ENCODE data around the gene CLDN10.
"Not testable (repeated sequence)": the region's sequence is repeated elsewhere in the genome, so short reads cannot be mapped to it uniquely, and the experiment has no call there.

CLDN10 gene

DNA sequence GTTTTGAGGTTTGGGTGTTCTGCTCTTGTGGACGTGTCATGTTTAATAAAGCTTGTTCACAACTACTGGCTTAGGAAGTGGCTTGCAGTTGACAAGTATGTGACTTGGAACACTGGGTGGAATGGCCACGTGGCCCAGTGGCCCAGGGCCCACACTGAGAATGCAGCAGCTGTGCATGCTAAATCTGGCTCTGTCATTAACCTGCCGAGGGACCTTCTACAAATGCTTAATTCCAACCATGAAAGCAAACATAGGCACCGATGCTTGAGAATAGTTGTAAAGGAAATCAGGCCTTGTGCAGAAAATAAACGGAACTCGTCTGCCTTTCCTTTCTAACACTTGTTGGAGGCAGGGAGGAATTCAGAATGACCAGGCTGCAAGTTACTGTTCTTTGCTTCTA is 11.6 kb upstream of the CLDN10 start:
- DNase-seq (ENCODE audit: low read depth, low spot score), result no peak
- H3K27ac ChIP-seq, result no peak overlapping the region

DNA sequence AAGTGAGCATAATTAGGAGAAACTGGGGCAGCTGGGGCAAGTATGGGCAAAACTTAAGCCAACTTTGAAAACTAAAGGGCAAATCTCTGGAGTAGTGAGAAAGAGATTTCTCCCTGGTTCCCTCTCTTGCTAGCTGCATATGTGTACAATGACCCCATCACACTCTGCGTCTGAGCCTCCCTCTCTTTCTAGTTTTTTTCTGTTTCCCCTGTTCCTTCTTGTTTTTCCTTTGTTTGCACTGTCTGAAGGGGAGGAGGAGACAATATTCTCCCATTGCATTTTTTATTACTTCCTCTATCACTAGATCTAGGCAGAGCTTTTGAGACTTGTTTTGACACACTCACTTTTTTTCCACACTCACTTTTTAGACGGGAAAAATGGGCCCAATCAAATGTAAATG is 11.2 kb upstream of the CLDN10 start:
- no peak overlapping the region for H3K27ac ChIP-seq
- DNase-seq (ENCODE audit: low read depth, low spot score), result no peak

DNA sequence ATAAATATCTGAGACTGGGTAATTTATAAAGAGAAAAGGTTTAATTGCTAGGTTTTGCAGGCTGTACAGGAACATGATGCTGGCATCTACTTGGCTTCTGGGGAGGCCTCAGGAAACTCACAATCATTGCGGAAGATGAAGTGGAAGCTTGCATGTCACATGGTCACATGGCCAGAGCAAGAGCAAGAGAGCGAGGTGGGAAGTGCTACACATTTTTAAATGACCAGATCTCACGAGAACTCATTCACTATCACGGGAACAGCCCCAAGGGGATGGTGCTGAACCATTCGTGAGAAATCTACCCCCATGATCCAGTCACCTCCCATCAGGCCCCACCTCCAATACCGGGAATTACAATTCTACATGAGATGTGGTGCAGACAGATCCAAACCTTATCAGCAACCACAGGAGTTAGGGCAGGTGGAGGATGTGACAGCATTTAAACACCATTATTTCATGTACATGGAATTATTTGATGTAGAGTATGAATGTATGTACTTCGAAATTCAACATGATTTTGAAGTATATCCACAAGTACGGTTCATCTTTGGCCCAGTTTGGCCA is 10.5 kb upstream of the CLDN10 start:
- DNase-seq (ENCODE audit: low read depth, low spot score), result no peak
- no peak overlapping the region for H3K27ac ChIP-seq

DNA sequence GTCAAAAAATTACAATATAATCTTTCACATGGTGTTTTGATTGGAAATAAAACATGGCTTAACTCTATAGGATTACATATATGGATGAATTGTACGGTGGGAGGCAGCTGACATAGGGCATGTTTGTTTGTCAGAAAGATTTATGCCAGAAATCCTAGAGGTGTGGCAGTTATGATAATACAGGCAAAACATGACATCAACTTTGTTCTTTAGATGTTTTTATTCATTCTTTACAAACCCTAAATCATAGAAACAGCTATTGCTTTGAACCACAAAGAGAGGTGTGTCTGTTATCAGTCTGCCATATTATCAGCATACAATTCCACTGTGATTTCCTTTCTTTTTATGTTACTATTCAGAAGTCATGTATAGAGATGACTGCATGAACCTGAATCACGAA is 8.2 kb upstream of the CLDN10 start:
- no peak overlapping the region for H3K27ac ChIP-seq
- DNase-seq (ENCODE audit: low read depth, low spot score), result no peak

DNA sequence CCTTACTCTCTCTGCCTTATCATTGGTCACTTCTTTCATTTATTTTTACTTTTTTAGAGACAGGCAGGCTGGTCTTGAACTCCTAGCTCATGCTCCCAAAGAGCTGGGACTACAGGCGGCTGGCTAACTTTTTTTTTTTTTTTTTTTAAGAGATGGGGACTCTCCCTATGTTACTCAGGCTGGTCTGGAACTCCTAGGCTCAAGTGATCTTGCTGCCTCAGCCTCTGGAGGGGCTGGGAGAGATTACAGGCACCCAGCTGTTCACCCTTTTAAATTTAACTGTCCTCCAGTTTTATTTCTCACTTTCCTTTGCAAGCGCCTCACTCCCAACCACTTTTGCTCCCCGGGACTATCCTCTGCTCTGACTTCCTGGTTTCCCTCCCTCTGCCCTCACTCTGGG is 5.6 kb upstream of the CLDN10 start:
- no peak for DNase-seq (ENCODE audit: low read depth, low spot score)
- no peak overlapping the region for H3K27ac ChIP-seq

GRCh38 chr13:95547531-95548167 is 4.9 kb upstream of the CLDN10 start:
- no peak for DNase-seq (ENCODE audit: low read depth, low spot score)
- H3K27ac ChIP-seq, result no peak overlapping the region

GRCh38 chr13:95552208-95552538 is 347 bp upstream of the CLDN10 start:
- no peak for DNase-seq (ENCODE audit: low read depth, low spot score)
- no peak overlapping the region for H3K27ac ChIP-seq

- DNase-seq (ENCODE audit: low read depth, low spot score), result no peak
- H3K27ac ChIP-seq, result no peak overlapping the region
Measured at GRCh38 chr13:95553581-95554385, 1.3 kb downstream of the CLDN10 start.

GRCh38 chr13:95557013-95557412 is 4.5 kb downstream of the CLDN10 start:
- no peak for DNase-seq (ENCODE audit: low read depth, low spot score)
- H3K27ac ChIP-seq, result no peak overlapping the region

GRCh38 chr13:95559100-95559499 is 6.6 kb downstream of the CLDN10 start:
- H3K27ac ChIP-seq, result no peak overlapping the region
- DNase-seq (ENCODE audit: low read depth, low spot score), result peak; percentile 22

DNA sequence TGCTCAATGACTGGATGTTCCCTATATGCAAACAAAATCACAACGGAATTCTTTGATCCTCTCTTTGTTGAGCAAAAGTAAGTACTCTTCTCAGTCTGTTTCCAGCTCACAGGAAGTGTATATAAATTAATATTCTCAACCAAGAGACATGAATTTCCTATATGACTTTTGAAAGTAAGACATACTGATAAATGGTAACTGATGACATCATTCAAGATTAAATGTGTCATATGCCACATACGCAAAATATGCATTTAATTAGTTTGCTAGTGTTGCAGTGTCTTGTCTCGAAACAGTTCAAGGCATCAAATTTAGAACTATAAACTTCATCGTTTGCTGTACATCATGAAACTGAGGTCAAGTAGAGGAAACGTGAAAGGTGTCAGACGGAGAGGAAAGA is 7.9 kb downstream of the CLDN10 start:
- no peak overlapping the region for H3K27ac ChIP-seq
- no peak for DNase-seq (ENCODE audit: low read depth, low spot score)

- no peak overlapping the region for H3K27ac ChIP-seq
- no peak for DNase-seq (ENCODE audit: low read depth, low spot score)
Measured at GRCh38 chr13:95564091-95564490, 11.6 kb downstream of the CLDN10 start.

- DNase-seq (ENCODE audit: low read depth, low spot score), result peak; percentile 26
- peak overlapping the region; percentile 12 for H3K27ac ChIP-seq
Measured at GRCh38 chr13:95564733-95565291, 12.3 kb downstream of the CLDN10 start.

GRCh38 chr13:95565758-95566157 is 13.2 kb downstream of the CLDN10 start:
- not testable (repeated sequence) for DNase-seq (ENCODE audit: low read depth, low spot score); H3K27ac ChIP-seq

DNA sequence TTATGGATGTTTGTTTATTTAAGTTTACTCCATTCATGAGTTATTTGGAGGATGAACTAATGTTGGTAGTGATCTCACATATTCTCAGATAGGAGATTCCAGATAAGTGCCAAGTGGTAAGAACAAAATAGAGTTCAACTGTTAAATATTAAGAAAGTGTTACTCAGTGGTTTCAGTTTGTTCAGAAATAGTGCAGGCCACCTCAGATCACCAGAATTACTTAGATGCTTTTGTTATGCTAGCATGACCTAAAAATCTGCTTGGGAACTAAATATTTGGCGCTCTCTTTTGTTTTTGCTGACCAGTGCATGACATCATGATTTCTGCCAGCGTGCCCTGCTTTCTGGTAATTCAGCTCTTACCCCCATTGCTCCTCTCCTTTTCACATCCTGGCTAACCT is 15.6 kb downstream of the CLDN10 start:
- no peak overlapping the region for H3K27ac ChIP-seq
- DNase-seq (ENCODE audit: low read depth, low spot score), result no peak

- no peak overlapping the region for H3K27ac ChIP-seq
- DNase-seq (ENCODE audit: low read depth, low spot score), result no peak
Measured at GRCh38 chr13:95570016-95570415, 17.5 kb downstream of the CLDN10 start.

DNA sequence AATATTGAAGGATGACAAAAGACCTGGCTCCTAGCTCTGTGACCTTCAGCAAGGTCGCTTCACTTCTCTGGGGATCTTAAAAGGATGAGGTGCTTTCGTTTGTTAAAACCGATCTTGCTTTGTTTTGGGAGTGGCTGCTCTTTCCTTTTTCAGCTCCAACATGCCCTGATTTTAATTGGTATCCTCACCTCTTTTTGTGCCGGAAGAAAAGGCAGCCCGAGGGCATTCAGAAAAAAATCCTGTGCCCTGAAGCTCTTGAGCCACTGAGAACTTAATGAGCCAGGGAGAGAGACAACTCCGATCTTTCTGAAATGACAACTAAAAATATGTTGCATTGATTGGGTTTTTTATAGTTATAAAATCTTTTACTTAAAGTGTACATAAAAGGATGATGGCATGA is 19.4 kb downstream of the CLDN10 start:
- H3K27ac ChIP-seq, result no peak overlapping the region
- DNase-seq (ENCODE audit: low read depth, low spot score), result no peak

GRCh38 chr13:95573221-95573620 is 20.7 kb downstream of the CLDN10 start:
- DNase-seq (ENCODE audit: low read depth, low spot score), result peak; percentile 12

DNA sequence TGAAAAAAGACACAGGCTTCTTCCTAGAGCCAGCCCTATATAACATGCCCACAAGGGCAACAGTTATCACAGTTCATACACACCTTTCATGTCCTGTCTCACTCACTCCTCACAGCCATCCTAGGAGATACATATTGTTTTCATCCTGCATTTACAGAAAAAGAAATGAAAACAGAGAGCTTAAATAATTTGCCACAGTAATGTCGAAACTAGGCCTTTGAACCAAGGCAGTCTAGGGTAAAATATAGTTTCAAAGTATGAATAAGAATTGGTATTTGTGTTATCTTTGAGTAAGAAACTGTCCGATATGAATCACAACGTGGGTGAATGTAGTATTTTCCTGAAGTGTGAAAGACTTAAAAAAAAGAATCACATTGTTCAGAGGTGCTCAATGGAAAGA is 26.8 kb downstream of the CLDN10 start:
- H3K27ac ChIP-seq, result no peak overlapping the region
- no peak for DNase-seq (ENCODE audit: low read depth, low spot score)

More at GRCh38 chr13:95573221-95573620, 20.7 kb downstream of the CLDN10 start:
- H3K27ac ChIP-seq, result no peak overlapping the region

DNA sequence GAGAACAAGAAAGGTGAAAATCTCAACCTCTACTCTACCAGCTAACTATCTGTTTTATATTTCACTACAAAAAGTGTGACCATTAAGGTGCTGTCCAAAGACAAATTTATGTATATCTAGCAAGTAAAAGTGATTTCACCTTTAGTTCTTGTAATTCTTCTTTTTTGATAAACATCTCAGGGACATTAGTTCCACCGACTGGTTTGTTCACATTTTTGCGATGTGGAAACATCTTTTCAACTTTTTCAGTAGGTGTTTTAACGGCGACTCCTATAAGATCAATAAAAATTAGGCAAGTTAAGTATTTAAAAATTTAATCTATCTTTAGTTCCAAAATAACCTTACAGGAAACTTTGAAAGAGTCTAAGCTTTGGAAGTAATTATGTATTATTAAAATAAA is 33.3 kb downstream of the CLDN10 start:
- DNase-seq (ENCODE audit: low read depth, low spot score), result no peak
- H3K27ac ChIP-seq, result no peak overlapping the region

GRCh38 chr13:95588134-95588533 is 35.6 kb downstream of the CLDN10 start:
- peak overlapping the region; percentile 55 for H3K27ac ChIP-seq
- DNase-seq (ENCODE audit: low read depth, low spot score), result peak; percentile 37

Measured in epithelial cell of prostate (primary cell).